DND-41 (cell line): ENCODE results near the gene VWA8.

Experiments used
- CTCF ChIP-seq: IDR thresholded peaks from 2 replicates; pipeline ENCODE4 v1.5.1; 2012; ENCODE audit warnings: borderline replicate concordance, low read length, moderate library complexity, mild to moderate bottlenecking; ENCODE audit not compliant: poor library complexity, severe bottlenecking; ENCODE audit errors: extremely low read depth
- EZH2 ChIP-seq: IDR thresholded peaks from 3 replicates; pipeline ENCODE4 v1.6.1; 2012; ENCODE audit warnings: borderline replicate concordance, low read depth, mild to moderate bottlenecking, moderate library complexity, low read length, inconsistent platforms; ENCODE audit not compliant: severe bottlenecking

GRCh38 chr13:41970918-41971317 is 10.0 kb upstream of the VWA8 start:
- no peak for TF ChIP-seq CTCF
- no peak for TF ChIP-seq EZH2
